Measurements from ENCODE around the gene HERC3.

Gene HERC3

DNA sequence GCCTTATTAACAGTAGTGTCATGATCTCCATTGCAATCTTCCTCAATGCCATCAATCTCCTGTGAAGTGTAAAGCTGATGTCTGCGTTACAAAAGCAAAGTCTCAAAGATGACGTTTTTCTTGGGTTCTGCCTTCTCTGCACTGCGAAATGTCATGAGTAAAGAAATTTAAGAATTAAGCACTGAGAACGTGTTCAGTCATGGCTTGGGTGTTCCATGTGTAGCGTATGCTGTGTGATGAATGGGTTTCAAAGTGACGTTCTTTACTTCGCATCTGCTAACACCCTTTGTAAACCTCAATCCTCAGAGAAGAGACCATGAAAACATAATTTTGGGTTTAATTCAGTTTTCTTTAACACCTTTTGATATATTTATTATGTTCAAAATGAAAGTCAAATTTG is 104.3 kb downstream of the HERC3 start:
- no peak overlapping the region for H3K27ac ChIP-seq
- TF ChIP-seq, protein P1, sequence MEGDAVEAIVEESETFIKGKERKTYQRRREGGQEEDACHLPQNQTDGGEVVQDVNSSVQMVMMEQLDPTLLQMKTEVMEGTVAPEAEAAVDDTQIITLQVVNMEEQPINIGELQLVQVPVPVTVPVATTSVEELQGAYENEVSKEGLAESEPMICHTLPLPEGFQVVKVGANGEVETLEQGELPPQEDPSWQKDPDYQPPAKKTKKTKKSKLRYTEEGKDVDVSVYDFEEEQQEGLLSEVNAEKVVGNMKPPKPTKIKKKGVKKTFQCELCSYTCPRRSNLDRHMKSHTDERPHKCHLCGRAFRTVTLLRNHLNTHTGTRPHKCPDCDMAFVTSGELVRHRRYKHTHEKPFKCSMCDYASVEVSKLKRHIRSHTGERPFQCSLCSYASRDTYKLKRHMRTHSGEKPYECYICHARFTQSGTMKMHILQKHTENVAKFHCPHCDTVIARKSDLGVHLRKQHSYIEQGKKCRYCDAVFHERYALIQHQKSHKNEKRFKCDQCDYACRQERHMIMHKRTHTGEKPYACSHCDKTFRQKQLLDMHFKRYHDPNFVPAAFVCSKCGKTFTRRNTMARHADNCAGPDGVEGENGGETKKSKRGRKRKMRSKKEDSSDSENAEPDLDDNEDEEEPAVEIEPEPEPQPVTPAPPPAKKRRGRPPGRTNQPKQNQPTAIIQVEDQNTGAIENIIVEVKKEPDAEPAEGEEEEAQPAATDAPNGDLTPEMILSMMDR (conservative IDR thresholded peaks at IDR 0.05) = no peak

DNA sequence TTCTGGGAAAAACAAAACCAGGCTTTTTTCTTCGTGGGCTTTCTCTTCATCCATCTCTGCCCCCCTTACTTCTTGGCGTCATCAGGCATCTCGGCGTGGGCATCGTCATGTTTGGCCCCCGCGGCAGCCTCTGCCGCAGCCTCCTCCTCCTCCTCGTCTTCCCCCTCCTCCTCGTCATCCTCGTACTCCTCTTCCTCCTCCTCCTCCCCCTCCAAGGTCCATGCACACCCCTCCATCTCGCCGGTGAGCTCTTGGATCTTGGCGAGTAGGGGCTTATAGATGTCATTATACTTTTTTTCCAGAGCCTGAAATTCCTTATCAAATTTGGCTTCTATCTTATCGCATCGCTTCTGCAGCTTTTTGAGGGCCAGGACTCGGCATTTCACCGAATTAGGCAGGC is 104.9 kb downstream of the HERC3 start:
- peak overlapping the region; percentile 39; the same call in 1 of the 2 replicates for H3K27ac ChIP-seq
- TF ChIP-seq, protein P1 (conservative IDR thresholded peaks at IDR 0.05) = no peak

DNA sequence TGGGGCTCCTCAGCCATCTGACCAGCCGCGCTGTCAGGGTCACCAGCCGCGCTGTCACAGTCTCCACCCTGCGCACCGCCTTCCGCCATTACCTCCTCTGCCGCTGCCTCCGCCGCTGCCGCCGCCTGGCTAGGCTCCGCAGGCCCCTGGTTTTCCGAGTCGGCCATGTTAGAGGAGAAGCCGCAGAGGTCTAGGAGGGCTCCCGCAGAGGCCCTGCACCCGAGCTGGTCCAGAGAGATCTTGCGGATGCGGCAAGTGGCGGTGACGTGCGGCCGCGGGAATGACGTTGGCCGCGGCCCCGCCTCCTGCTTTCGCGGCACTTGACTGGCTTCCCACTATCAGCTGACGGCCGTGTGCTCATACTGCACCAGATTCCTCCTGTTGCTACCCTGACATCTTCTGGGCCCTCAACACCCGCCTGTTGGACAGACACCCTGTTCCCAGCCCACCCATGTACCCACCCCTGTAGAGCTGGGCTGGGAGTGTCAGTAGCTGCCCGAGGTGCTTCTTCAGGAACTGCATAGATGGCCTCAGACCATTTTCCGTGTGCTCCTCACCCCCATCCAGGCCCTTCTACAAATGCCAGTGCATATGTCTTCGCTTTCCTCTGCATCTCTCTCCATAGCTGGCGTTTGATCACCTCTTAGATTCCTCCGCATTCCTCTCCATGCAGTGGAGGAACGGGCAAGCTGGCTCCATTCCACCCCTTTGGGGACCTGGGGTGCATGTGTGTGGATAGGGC is 105.5 kb downstream of the HERC3 start, which contains the start of gene NAP1L5:
TSS of gene NAP1L5 (minus strand) at position 242 of the 742 bp plus-strand sequence. CDS start at position 167, 75 bp downstream.
- H3K27ac ChIP-seq = peak within 1 kb of the TSS; percentile 39; the same call in 1 of the 2 replicates
- TF ChIP-seq, protein P1 (conservative IDR thresholded peaks at IDR 0.05) = no peak

DNA sequence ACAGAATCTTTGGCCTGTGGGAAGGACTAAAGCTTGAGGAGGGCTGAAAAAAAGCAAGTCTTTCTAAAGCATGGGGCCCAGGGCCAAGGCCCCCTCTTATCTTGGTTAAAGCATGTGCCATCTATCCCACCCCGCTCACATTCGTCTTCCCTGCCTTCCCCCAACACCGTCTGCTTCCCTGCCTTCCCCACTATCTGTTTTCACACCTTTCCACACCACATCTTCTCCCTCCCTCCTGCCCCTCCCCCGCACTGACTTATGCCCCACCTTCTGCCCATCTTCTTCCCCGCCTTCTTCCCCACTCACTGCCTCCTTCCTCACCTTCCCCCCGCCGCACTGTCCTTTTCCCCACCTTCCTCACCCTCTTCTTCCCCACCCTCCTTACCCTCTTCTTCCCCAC is 106.2 kb downstream of the HERC3 start:
- TF ChIP-seq, protein P1 (conservative IDR thresholded peaks at IDR 0.05) = no peak

DNA sequence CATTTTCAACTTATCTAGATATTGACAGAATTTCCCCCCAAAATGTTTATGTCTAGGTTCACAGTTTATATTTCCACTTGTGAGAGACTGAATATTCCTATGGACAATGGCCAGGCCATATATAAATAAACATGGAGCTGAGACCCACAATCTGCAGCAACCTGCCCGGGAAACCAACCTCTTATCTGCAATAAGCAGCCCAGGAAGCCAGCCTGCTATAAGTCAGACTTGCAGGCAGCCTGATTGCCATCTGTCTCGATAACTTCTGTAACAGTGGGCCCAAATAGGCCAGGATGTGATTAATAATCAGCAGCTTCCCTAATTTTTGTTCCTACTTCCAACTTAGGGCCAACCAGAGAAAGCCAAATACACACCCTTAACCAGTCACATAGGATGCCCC is 110.5 kb downstream of the HERC3 start:
- TF ChIP-seq, protein P1 (conservative IDR thresholded peaks at IDR 0.05) = no peak
- H3K27ac ChIP-seq = no peak overlapping the region

More for the DNA sequence above, 106.2 kb downstream of the HERC3 start:
- no peak overlapping the region for H3K27ac ChIP-seq

DNA sequence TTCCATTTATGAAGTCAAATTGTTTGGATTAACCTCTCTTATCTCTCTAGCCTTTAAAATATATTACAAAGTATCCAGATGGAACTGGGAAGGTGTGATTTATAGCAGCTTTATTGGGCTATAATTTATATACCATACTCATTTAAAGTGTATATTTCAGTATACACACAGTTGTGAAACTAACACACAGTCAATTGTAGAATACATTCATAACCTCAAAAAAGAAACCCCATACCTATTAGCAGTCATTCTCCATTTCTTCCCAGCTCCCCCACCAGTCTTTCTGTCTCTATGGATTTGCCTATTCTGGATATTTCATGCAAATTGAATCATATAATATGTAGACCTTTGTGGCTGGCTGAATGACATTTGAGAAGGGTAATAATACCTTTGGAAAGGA is 112.9 kb downstream of the HERC3 start:
- H3K27ac ChIP-seq = no peak overlapping the region
- TF ChIP-seq, protein P1 (conservative IDR thresholded peaks at IDR 0.05) = no peak

DNA sequence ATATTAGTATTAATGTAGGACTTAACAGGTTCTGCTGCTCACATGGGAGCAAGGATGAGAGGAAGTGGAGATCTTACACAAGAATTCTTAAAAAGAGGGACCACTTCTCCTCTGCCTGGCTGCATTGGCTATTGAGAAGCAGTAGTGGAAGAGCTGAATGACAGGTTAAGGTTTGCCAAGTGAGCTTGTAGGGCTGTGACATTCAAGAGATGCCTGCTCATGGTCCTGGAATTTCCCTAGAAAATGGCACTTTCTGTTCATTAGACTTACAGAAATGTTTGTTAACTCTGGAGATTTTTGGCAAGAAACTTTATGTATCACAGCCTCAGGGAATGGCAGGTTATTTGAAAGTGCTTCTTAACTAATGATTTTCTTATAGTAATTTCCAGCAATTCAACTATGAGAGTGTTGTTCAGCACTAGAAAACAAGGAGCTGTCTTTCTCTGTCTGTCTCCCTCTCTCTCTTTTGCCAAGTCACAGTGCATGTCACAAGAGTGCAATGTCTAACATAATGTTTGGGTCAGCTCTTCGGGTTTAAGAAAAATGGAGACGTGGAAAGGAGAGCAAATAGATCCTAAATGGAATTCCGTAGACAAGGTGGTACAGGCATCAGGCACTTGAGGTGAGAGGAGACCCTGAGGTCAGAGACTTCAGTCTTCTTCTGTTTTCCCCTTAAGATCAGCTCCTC is 113.7 kb downstream of the HERC3 start:
- peak overlapping the region; percentile 55; the same call in 1 of the 2 replicates for H3K27ac ChIP-seq
- TF ChIP-seq, protein P1 (conservative IDR thresholded peaks at IDR 0.05) = no peak

Measured in VCaP (cell line).